Loucy (cell line): ENCODE data around the gene PPM1F.

Source experiments
- CTCF ChIP-seq: fragments of 200-600 bp; sonication (generic); conservative IDR thresholded peaks from 2 replicates; pipeline ENCODE4 v1.5.1; 2014; ENCODE audit warnings: mild to moderate bottlenecking, antibody characterized with exemption, low read length
- EZH2phosphoT487 ChIP-seq: fragments of 200-600 bp; IDR thresholded peaks from 2 replicates; pipeline ENCODE4 v1.6.1; 2018; ENCODE audit warnings: antibody characterized with exemption, mild to moderate bottlenecking, moderate library complexity, borderline replicate concordance

GRCh38 chr22:21917181-21917958 lies 35.3 kb downstream of the PPM1F start:
- TF ChIP-seq CTCF = no peak
- TF ChIP-seq EZH2phosphoT487 = no peak
